SK-N-SH (cell line): Measurements from ENCODE around the gene FMNL2.

Source experiments
- CTCF ChIP-seq: fragments of 200-600 bp; sonication (generic); IDR thresholded peaks from 2 replicates; pipeline ENCODE4 v1.6.1; 2017; ENCODE audit warnings: antibody characterized with exemption, mild to moderate bottlenecking, moderate library complexity
- EP300 ChIP-seq, 2 experiments: IDR thresholded peaks; 2 replicates each; pipeline versions ENCODE4 v1.4.0 to v1.6.1; 2012; ENCODE audit warnings: borderline replicate concordance in 1 of 2, low read depth in 1 of 2, low read length in 1 of 2
- FOSL2 ChIP-seq: IDR thresholded peaks from 2 replicates; pipeline ENCODE4 v1.4.0; 2012; ENCODE audit warnings: low read depth, mild to moderate bottlenecking, moderate library complexity, borderline replicate concordance
- FOXJ3 ChIP-seq: sonication (generic); formaldehyde crosslinking; IDR thresholded peaks from 2 replicates; pipeline ENCODE4 v1.5.1; 2020; ENCODE audit warnings: mild to moderate bottlenecking, missing genetic modification reagents
- JUND ChIP-seq: IDR thresholded peaks from 2 replicates; pipeline ENCODE4 v1.4.0; 2012
- NFIC ChIP-seq: IDR thresholded peaks from 2 replicates; pipeline ENCODE4 v1.4.0; 2012; ENCODE audit warnings: borderline replicate concordance
- PBX3 ChIP-seq: IDR thresholded peaks from 2 replicates; pipeline ENCODE4; 2012
- POLR2AphosphoS5 ChIP-seq: IDR thresholded peaks from 2 replicates; pipeline ENCODE4 v1.6.1; 2012; ENCODE audit warnings: low read depth, low read length
- RAD21 ChIP-seq: IDR thresholded peaks from 2 replicates; pipeline ENCODE4 v1.6.1; 2012; ENCODE audit warnings: mild to moderate bottlenecking, low read length
- REST ChIP-seq: IDR thresholded peaks from 2 replicates; pipeline ENCODE4 v1.6.1; 2012; ENCODE audit warnings: mild to moderate bottlenecking, low read depth, low read length, moderate library complexity
- SIN3A ChIP-seq: IDR thresholded peaks from 2 replicates; pipeline ENCODE4 v1.6.1; 2012; ENCODE audit warnings: low read depth, mild to moderate bottlenecking, low read length, moderate library complexity, borderline replicate concordance
- SMC3 ChIP-seq: IDR thresholded peaks from 2 replicates; pipeline ENCODE4 v1.6.1; 2012; ENCODE audit warnings: low read depth, low read length, improper control_type of control experiment

DNA sequence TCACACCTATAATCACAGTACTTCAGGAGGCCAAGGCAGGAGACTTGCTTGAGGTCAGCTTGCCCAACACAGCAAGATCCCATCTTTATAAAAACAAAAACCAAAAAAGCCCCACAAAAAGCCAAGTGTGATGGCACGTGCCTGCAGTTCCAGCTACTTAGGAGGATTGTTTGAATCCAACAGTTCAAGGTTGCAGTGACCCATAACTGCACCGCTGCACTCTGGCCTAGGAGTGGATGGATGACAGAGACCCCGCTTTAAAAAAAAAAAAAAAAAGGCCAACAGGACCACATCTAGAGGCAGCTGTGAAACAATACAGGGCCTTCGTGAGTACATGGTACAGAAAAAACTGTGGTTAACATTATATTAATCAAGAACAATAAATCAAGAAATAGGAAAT lies 326.1 kb downstream of the FMNL2 start:
- TF ChIP-seq CTCF (no peak), SMC3 (no peak), POLR2AphosphoS5 (no peak), PBX3 (no peak), FOSL2 (no peak), REST (no peak), EP300 (IDR thresholded peaks at IDR 0.05; ENCODE audit: borderline replicate concordance in 1 of 2, low read depth in 1 of 2, low read length in 1 of 2) (no peak), JUND (no peak), RAD21 (no peak), FOXJ3 (CRISPR knock-in tag) (no peak), SIN3A (no peak), NFIC (no peak)
